ENCODE data around the gene RMND5A.

RMND5A gene

GRCh38 chr2:86765310-86765695 is 45.2 kb downstream of the RMND5A start:
- DNase-seq (ENCODE audit: low read depth): no peak

GRCh38 chr2:86768189-86768949 is 48.3 kb downstream of the RMND5A start:
- no peak for DNase-seq (ENCODE audit: low read depth)

- DNase-seq (ENCODE audit: low read depth): no peak
Observed at GRCh38 chr2:86769838-86770237, 49.7 kb downstream of the RMND5A start.

DNA sequence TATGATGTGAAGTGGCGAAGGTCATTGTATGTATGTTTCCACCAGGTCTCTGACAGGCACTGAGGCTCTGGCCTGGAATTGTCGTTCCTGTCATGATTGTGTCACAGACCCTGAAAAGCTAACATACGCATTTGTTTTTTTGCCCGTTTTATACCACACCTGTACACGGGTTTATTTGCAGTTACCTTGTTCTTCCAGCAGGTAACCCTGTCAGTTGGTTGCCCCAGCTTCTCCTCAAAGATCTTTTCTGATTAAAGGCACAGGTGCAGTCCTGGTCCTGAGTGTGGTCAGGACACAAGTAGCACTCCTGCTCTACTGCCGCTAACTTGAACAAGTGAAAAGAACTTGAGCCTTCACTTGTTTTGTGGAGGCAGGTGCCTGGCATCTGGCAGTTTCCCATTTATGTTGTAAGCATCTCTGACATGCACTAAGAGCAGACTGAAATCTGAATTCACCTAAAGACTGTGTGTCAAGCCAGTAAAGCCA is 50.8 kb downstream of the RMND5A start:
- DNase-seq (ENCODE audit: low read depth): no peak

DNA sequence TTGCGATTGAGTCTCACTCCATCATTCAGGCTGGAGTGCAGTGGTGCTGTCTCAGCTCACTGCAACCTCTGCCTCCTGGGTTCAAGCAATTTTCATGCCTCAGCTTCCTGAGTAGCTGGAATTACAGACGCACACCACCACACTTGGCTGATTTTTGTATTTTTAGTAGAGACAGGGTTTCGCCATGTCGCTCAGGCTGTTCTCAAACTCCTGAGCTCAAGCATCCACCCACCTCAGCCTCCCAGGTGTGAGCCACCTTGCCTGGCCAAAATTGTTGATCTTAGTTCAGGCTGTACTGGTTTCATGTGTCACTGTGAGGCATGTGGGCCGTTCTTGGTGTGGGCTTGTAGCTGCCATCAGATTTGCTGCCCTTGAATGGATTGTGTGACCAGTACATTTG is 52.5 kb downstream of the RMND5A start:
- no peak for DNase-seq (ENCODE audit: low read depth)

- no peak for DNase-seq (ENCODE audit: low read depth)
Observed at GRCh38 chr2:86774862-86775261, 54.8 kb downstream of the RMND5A start.

DNA sequence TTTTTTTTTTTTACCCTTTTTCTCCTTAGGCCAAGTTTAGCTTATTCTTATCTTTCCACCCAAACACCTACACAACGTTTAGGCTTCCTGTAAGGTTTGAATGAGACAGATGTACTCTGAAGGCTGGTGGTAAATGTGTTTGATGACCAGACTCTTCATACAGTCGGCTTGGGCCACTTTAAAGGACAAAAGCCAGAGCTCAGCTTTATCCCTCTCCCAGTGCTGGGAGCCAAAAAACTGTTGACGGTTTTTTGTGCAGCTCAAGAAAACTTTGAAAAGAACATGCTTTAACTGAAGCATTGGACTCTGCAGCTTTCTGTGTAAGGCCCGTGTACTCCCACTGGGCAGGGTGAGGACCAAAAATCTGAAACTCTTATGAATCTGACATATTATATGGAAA is 55.2 kb downstream of the RMND5A start:
- no peak for DNase-seq (ENCODE audit: low read depth)

GRCh38 chr2:86776532-86776931 is 56.4 kb downstream of the RMND5A start:
- no peak for DNase-seq (ENCODE audit: low read depth)

GRCh38 chr2:86778957-86779356 is 58.9 kb downstream of the RMND5A start:
- DNase-seq (ENCODE audit: low read depth): no peak

DNA sequence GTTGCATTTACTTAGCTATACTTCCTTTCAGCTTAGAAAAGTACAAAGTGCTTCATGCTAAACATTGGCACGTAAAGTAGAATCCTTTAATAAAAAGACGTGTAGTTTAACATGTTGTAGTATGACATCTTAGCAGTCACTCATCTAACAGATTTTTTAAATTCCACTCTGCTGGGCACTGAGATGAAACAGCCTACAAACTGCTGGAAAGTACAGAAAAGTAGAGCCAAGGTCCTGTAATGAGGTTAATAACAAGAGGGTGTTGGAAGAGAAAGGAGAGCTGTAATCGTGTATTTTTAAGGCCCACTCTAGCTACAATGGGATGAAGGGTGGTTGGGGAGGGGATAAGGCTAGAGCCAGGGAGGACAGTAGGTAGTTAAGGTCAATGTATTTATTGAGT is 59.9 kb downstream of the RMND5A start:
- no peak for DNase-seq (ENCODE audit: low read depth)

- no peak for DNase-seq (ENCODE audit: low read depth)
Observed at GRCh38 chr2:86781363-86781762, 61.3 kb downstream of the RMND5A start.

- no peak for DNase-seq (ENCODE audit: low read depth)
Observed at GRCh38 chr2:86782748-86783147, 62.7 kb downstream of the RMND5A start.

GRCh38 chr2:86783615-86784339 is 63.7 kb downstream of the RMND5A start:
- DNase-seq (ENCODE audit: low read depth): no peak

DNA sequence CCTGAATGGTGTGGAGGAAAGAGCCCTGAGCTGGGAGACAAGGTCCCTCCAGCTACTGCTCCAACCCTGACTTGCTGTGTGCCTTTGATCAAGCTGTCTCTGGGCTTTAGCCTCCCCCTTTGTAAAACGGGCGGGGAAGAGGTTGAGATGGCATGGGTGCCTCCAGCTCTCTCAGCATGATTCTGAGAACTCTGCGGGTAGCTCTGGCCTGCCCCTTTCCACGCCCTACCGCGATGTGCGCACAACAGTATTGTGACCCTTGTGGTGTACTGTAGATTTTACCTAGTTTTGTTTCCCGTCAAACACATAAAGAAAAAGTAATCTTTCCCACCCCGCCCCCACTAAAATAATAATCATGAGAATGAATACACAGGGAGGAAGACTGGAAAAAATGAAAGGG is 65.4 kb downstream of the RMND5A start:
- DNase-seq (ENCODE audit: low read depth): peak; percentile 61

DNA sequence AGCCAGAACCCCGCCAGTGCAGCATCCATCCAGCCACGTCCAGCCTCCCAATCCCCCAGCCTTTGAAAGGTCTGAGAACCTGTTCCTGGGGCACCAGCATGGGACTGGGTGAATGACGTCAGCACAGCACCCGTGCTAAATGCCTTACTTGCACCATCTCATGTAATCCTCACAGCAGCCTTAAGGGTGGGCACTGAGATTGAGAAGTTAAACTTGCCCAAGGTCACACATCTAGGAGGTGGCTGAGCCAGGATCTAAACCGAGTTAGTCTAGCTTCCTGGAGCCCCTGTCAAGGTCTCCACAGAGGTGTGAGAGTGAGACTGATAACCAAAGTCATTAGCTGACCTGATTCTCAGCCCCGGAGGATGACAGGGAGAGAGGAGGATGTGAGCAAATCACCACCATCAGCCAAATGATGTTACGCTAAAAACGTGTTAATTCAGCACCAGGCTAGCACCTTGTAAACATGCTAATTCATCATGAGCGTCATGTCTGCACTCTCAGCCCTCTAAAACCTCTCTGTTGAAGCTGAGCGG is 66.0 kb downstream of the RMND5A start:
- peak; percentile 36 for DNase-seq (ENCODE audit: low read depth)

DNA sequence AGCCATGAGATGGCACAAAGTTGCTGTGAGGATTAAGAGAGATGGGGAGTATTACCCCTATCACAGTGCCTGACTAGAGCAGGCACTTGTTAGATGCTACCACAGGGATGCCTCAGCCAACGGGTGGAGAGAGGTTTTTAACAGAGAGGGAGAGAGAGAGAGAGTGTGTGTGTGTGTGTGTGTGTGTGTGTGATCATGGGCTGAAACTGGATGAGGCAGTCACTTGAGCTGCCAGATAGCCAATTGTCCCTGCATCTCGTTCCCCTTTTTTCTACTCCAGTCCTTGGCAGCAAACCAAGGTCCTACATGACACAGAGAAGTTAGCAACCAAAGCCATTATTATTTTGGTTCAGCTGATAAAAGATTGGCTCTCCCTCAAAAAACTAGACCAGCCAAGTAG is 67.6 kb downstream of the RMND5A start:
- no peak for DNase-seq (ENCODE audit: low read depth)

- DNase-seq (ENCODE audit: low read depth): no peak
Observed at GRCh38 chr2:86788165-86788564, 68.1 kb downstream of the RMND5A start.

- DNase-seq (ENCODE audit: low read depth): no peak
Observed at GRCh38 chr2:86788881-86789686, 69.0 kb downstream of the RMND5A start.

DNA sequence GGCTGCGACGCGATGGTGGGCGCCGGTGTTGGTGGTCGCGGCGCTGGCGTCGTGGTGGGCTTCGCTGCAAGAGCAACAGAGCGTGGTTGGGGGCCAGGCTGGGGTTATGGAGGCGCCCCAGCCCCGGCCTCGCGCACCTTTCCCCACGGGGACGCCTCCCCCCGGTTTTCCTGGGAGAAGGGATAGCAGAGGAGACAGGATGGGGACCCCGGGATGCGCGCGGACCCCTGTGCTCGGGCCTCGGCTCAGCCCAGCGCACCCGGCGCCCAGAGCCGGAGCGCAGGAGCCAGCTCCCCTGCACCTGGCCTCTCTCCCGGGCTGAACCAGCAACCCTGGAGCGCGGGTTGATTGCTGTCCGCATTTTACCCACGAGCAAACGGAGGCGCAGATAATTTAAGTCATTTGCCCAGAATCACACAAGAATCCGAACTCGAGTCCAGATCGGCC is 69.6 kb downstream of the RMND5A start:
- no peak for DNase-seq (ENCODE audit: low read depth)

- DNase-seq (ENCODE audit: low read depth): no peak
Observed at GRCh38 chr2:86790134-86790675, 70.1 kb downstream of the RMND5A start.

- DNase-seq (ENCODE audit: low read depth): no peak
Observed at GRCh38 chr2:86790676-86791572, 70.8 kb downstream of the RMND5A start, which contains the start of gene CD8A. TSS of gene CD8A (minus strand) at chr2:86790913. CDS start at chr2:86790825, 88 bp downstream.
